A549 (cell line): ENCODE measurements around the gene RPL39L. TPM values are rescaled to one million over a fixed set of nuclear protein-coding genes. Genes with fewer than 3 reads are reported as not detected.

Experiments
- ATAC-seq, 2 experiments: fragments of 200-7000 bp in 1 of 2; fragments of >200 bp in 1 of 2; cut with Nextera tagmentation in 1 of 2; cut with Tn5 transposase in 1 of 2; 3 replicates each; pipeline versions ENCODE4 v1.8.0 to v1.9.1; 2018 to 2020; ENCODE audit warnings: mild to moderate bottlenecking in 1 of 2, moderate library complexity in 1 of 2
- CTCF ChIA-PET: fragments of 300-600 bp; sonication (Branson Sonifier 250); formaldehyde crosslinking; extraction: SDS; loops from one replicate; lab custom pipeline; 2021; ENCODE audit warnings: antibody characterized with exemption, inconsistent platforms; lab: Yijun Ruan, JAX
- POLR2A ChIA-PET: fragments of 350-600 bp; formaldehyde crosslinking; extraction: SDS; loops from one replicate; lab custom pipeline; 2021; ENCODE audit warnings: antibody characterized with exemption, inconsistent platforms; lab: Yijun Ruan, JAX
- DNase-seq, 2 experiments: peaks; one replicate each; pipeline versions ENCODE4 v3.0.0 to v3.0.0-alpha.2; 2011 to 2016; ENCODE audit warnings: low read depth in 1 of 2, low spot score in 1 of 2
- FAIRE-seq: peaks from 2 replicates; lab custom pipeline; 2011; peaks lifted over from hg19 to GRCh38; lab: Jason Lieb, UNC
- H3K27ac ChIP-seq, 2 experiments: fragments of >200 bp; sonication (Bioruptor Twin); formaldehyde crosslinking; 3 replicates each; pipeline ENCODE4 v1.5.1; 2016 to 2017
- H3K4me1 ChIP-seq: fragments of >200 bp; sonication (Bioruptor Twin); formaldehyde crosslinking; 3 replicates; pipeline ENCODE4 v1.6.1; 2016
- H3K4me2 ChIP-seq: fragments of >200 bp; sonication (Bioruptor Twin); formaldehyde crosslinking; 3 replicates; pipeline ENCODE4 v1.6.1; 2016
- H3K4me3 ChIP-seq: fragments of >200 bp; sonication (Bioruptor Twin); formaldehyde crosslinking; 3 replicates; pipeline ENCODE4 v1.5.1; 2016
- H3K9me3 ChIP-seq: fragments of >200 bp; sonication (Bioruptor Twin); formaldehyde crosslinking; 3 replicates; pipeline ENCODE4 v1.6.1; 2016
- BCL3 ChIP-seq: fragments of >200 bp; sonication (Bioruptor Twin); formaldehyde crosslinking; IDR thresholded peaks from 3 replicates; pipeline ENCODE4 v1.6.1; 2016
- BHLHE40 ChIP-seq: IDR thresholded peaks from 2 replicates; pipeline ENCODE4 v1.6.1; 2012; ENCODE audit warnings: low read depth, low read length, inconsistent platforms
- CHD2 ChIP-seq: fragments of 150-350 bp; IDR thresholded peaks from 2 replicates; pipeline ENCODE4 v1.6.1; 2014; ENCODE audit warnings: low read length; ENCODE audit not compliant: partially characterized antibody
- CTCF ChIP-seq: fragments of >200 bp; sonication (Bioruptor Twin); formaldehyde crosslinking; IDR thresholded peaks from 3 replicates; pipeline ENCODE4 v1.5.1; 2016
- E2F6 ChIP-seq: IDR thresholded peaks from 2 replicates; pipeline ENCODE4 v1.6.1; 2012; ENCODE audit warnings: low read depth, borderline replicate concordance
- EHF ChIP-seq: fragments of 250-450 bp; sonication (Bioruptor Pico); IDR thresholded peaks from 2 replicates; pipeline ENCODE4 v1.5.0; 2020; ENCODE audit warnings: mild to moderate bottlenecking
- ESRRA ChIP-seq: fragments of 150-350 bp; IDR thresholded peaks from 2 replicates; pipeline ENCODE4 v1.6.1; 2014; ENCODE audit warnings: mild to moderate bottlenecking, low read length, borderline replicate concordance
- FOXS1 ChIP-seq: fragments of 250-450 bp; sonication (Bioruptor Pico); IDR thresholded peaks from 2 replicates; pipeline ENCODE4 v1.5.0; 2020; ENCODE audit warnings: mild to moderate bottlenecking, moderate library complexity
- JUN ChIP-seq, 2 experiments: fragments of >200 bp; sonication (Bioruptor Twin); formaldehyde crosslinking; IDR thresholded peaks; 2 replicates in 1 of 2; 3 replicates in 1 of 2; pipeline ENCODE4 v1.6.1; 2016 to 2017
- JUNB ChIP-seq: fragments of >200 bp; sonication (Bioruptor Twin); formaldehyde crosslinking; IDR thresholded peaks from 2 replicates; pipeline ENCODE4 v1.6.1; 2016
- KDM1A ChIP-seq: fragments of 200-600 bp; sonication (generic); IDR thresholded peaks from 2 replicates; pipeline ENCODE4 v1.6.1; 2016; ENCODE audit warnings: low read depth, mild to moderate bottlenecking
- KDM5A ChIP-seq: fragments of 200-600 bp; sonication (generic); IDR thresholded peaks from 2 replicates; pipeline ENCODE4 v1.6.1; 2016; ENCODE audit warnings: antibody characterized with exemption, mild to moderate bottlenecking
- MAX ChIP-seq: IDR thresholded peaks from 2 replicates; pipeline ENCODE4 v1.6.1; 2012
- NFE2L2 ChIP-seq: fragments of 150-350 bp; conservative IDR thresholded peaks from 2 replicates; pipeline ENCODE4 v1.6.1; 2014; ENCODE audit warnings: low read length
- NPAS2 ChIP-seq: fragments of 250-450 bp; sonication (Bioruptor Pico); IDR thresholded peaks from 2 replicates; pipeline ENCODE4 v1.8.0; 2022; ENCODE audit warnings: mild to moderate bottlenecking, moderate library complexity, borderline replicate concordance
- PHF8 ChIP-seq: fragments of 200-600 bp; sonication (generic); IDR thresholded peaks from 2 replicates; pipeline ENCODE4 v1.6.1; 2016; ENCODE audit warnings: low read depth, mild to moderate bottlenecking, antibody characterized with exemption, moderate library complexity, borderline replicate concordance
- POLR2A ChIP-seq: IDR thresholded peaks from 2 replicates; pipeline ENCODE4 v1.6.1; 2012; ENCODE audit warnings: mild to moderate bottlenecking, low read length
- RCOR1 ChIP-seq: fragments of 150-350 bp; IDR thresholded peaks from 2 replicates; pipeline ENCODE4 v1.6.1; 2014; ENCODE audit warnings: antibody characterized with exemption, low read length, low read depth
- REST ChIP-seq: fragments of 200-600 bp; sonication (generic); IDR thresholded peaks from 2 replicates; pipeline ENCODE4 v1.6.1; 2016; ENCODE audit warnings: antibody characterized with exemption, mild to moderate bottlenecking, moderate library complexity
- WGBS: methylation state at CpG from one replicate; pipeline ENCODE4 v1.1.6; 2017; ENCODE audit errors: missing lambda C conversion rate; 5-methylcytosine and 5-hydroxymethylcytosine counted together
- polyA plus RNA-seq, 4 experiments: library from polyadenylated mRNA; depleted of rRNA in 3 of 4; stranded (reverse); fragments of >200 nt; fragmentation: RNase III in 1 of 4; extraction: RNeasy Plus Mini Kit Qiagen cat#74134 plus additional on column Dnase treatment in 1 of 4; gene quantifications; 2 replicates in 3 of 4; 3 replicates in 1 of 4; pipeline ENCODE4 v1.2.3, GENCODE V29; 2011 to 2017

The RPL39L gene
- polyA plus RNA-seq, 2 of the 4 experiments (the other 2 are of a cell fraction): 54.2 to 56.4 TPM

- POLR2A ChIA-PET: no interaction called here
- H3K27ac ChIP-seq: no peak overlapping the region
- TF ChIP-seq JUN (IDR thresholded peaks at IDR 0.05): no peak
- no peak for TF ChIP-seq NFE2L2
- no peak for TF ChIP-seq BCL3
- TF ChIP-seq REST: no peak
- no peak for TF ChIP-seq PHF8
- TF ChIP-seq JUNB: no peak
- no peak for TF ChIP-seq RCOR1
- TF ChIP-seq NPAS2 (CRISPR knock-in tag): no peak
- TF ChIP-seq, all 56 proteins: peak for 0
- Histone ChIP-seq H3K4me1 (no peaks in the 10 kb centered on the region), H3K9me3 (no peaks in the 10 kb centered on the region), H3K4me2 (no peak overlapping the region), H3K4me3 (no peak overlapping the region)
- FAIRE-seq (no peak), ATAC-seq (no peak), DNase-seq (no peak)
- WGBS: 86% methylated on average over 13 of the region's 13 CpGs
- CTCF ChIA-PET: no interaction called here
These were observed 58.4 kb downstream of the RPL39L start for GRCh38 chr3:187080799-187081450.

GRCh38 chr3:187079090-187080022 lies 59.9 kb downstream of the RPL39L start:
- ChIA-PET POLR2A (no interaction called here), CTCF (no interaction called here)
- H3K4me2 ChIP-seq: no peak overlapping the region
- WGBS: 77% methylated on average over 6 of the region's 8 CpGs
- no peak for FAIRE-seq
- H3K27ac ChIP-seq: no peak overlapping the region
- H3K9me3 ChIP-seq: no peaks in the 10 kb centered on the region
- DNase-seq: no peak
- no peak overlapping the region for H3K4me3 ChIP-seq
- H3K4me1 ChIP-seq: no peaks in the 10 kb centered on the region
- no peak for ATAC-seq
- TF ChIP-seq ESRRA (no peak), FOXS1 (CRISPR knock-in tag) (no peak), CTCF (no peak), MAX (no peak), BHLHE40 (no peak), E2F6 (no peak), KDM5A (no peak), EHF (CRISPR knock-in tag) (no peak), CHD2 (no peak), KDM1A (no peak), POLR2A (no peak)
